ENCODE measurements around the gene COMT. TPM values are rescaled to one million over a fixed set of nuclear protein-coding genes. Genes with fewer than 3 reads are reported as not detected.

Gene COMT
- total and polyA plus RNA-seq, 2 experiments from 2014 or later, result 29.6 to 29.8 TPM

- Histone ChIP-seq H3K27ac (ENCODE audit: low read depth) (no peak overlapping the region), H4K20me1 (replicated peaks; ENCODE audit: insufficient read depth) (no peaks in the 10 kb centered on the region), H3K4me1 (ENCODE audit: insufficient read depth) (no peaks in the 10 kb centered on the region), H3K27me3 (ENCODE audit: insufficient read depth) (no peaks in the 10 kb centered on the region), H3K4me3 (no peak overlapping the region), H3K4me2 (no peak overlapping the region), H3K36me3 (ENCODE audit: insufficient read depth) (peaks cover 2% of the 10 kb centered on the region; the same call in 1 of the 2 replicates), H3K79me2 (replicated peaks; ENCODE audit: insufficient read depth) (no peaks in the 10 kb centered on the region), H2AFZ (no peak overlapping the region), H3F3A (replicated peaks; ENCODE audit: low read depth) (no peaks in the 10 kb centered on the region), H3K9me2 (ENCODE audit: insufficient read depth) (no peaks in the 10 kb centered on the region)
- DNase-seq (ENCODE audit: low spot score) (no peak), ATAC-seq (no peak)
- H3K27ac Mint-ChIP-seq, result no peak overlapping the region
- H3K4me3 Mint-ChIP-seq, result no peak overlapping the region
- no peaks in the 10 kb centered on the region for H3K4me1 Mint-ChIP-seq
- peaks cover 18% of the 10 kb centered on the region for H3K36me3 Mint-ChIP-seq (ENCODE audit: low read depth)
- H3K27me3 Mint-ChIP-seq (ENCODE audit: insufficient read depth, low read depth, poor library complexity), result peaks cover 8% of the 10 kb centered on the region
- TF ChIP-seq EZH2 (IDR thresholded peaks at IDR 0.05; ENCODE audit: low read depth, unreplicated experiment) (no peak), JUNB (IDR thresholded peaks at IDR 0.05; ENCODE audit: unreplicated experiment) (no peak)
- H3K9me3 Mint-ChIP-seq, result peaks cover 19% of the 10 kb centered on the region
Observed at GRCh38 chr22:19932367-19933206, 9.0 kb upstream of the COMT start.

GRCh38 chr22:19933341-19934241 lies 8.0 kb upstream of the COMT start:
- Mint-ChIP-seq H3K9me3 (peaks cover 19% of the 10 kb centered on the region), H3K36me3 (ENCODE audit: low read depth) (peaks cover 21% of the 10 kb centered on the region), H3K4me3 (no peak overlapping the region), H3K4me1 (no peaks in the 10 kb centered on the region), H3K27me3 (ENCODE audit: insufficient read depth, low read depth, poor library complexity) (peaks cover 8% of the 10 kb centered on the region), H3K27ac (no peak overlapping the region)
- no peak for DNase-seq (ENCODE audit: low spot score)
- no peaks in the 10 kb centered on the region for H3K4me1 ChIP-seq (ENCODE audit: insufficient read depth)
- H3K27ac ChIP-seq (ENCODE audit: low read depth), result no peak overlapping the region
- no peak overlapping the region for H2AFZ ChIP-seq
- H3F3A ChIP-seq (replicated peaks; ENCODE audit: low read depth), result no peaks in the 10 kb centered on the region
- H3K27me3 ChIP-seq (ENCODE audit: insufficient read depth), result no peaks in the 10 kb centered on the region
- ATAC-seq, result no peak
- no peaks in the 10 kb centered on the region for H3K9me2 ChIP-seq (ENCODE audit: insufficient read depth)
- no peak overlapping the region for H3K4me2 ChIP-seq
- no peak overlapping the region for H3K4me3 ChIP-seq
- no peaks in the 10 kb centered on the region for H4K20me1 ChIP-seq (replicated peaks; ENCODE audit: insufficient read depth)
- H3K36me3 ChIP-seq (ENCODE audit: insufficient read depth), result peaks cover 2% of the 10 kb centered on the region; the same call in 1 of the 2 replicates
- no peaks in the 10 kb centered on the region for H3K79me2 ChIP-seq (replicated peaks; ENCODE audit: insufficient read depth)
- TF ChIP-seq NANOG (IDR thresholded peaks at IDR 0.05; ENCODE audit: borderline replicate concordance) (no peak), ZNF462 (CRISPR knock-in tag; IDR thresholded peaks at IDR 0.05) (no peak), ZNF114 (CRISPR knock-in tag; IDR thresholded peaks at IDR 0.05) (no peak), CTCF (conservative IDR thresholded peaks at IDR 0.05; ENCODE audit: low read depth in 2 of 2) (no peak), EZH2phosphoT487 (IDR thresholded peaks at IDR 0.05; ENCODE audit: unreplicated experiment) (no peak)

Data from GM23338 (cell line).